ENCODE results near the gene KCTD2.

The KCTD2 gene

GRCh38 chr17:75077496-75078283 is 30.7 kb downstream of the KCTD2 start:
- TF ChIP-seq CTCF (conservative IDR thresholded peaks at IDR 0.05; ENCODE audit: control insufficient read depth, insufficient read depth, low read depth, low read length) = no peak
- no peak overlapping the region for H3K4me3 ChIP-seq (ENCODE audit: control insufficient read depth, low read depth, low read length)
- no peak for DNase-seq (ENCODE audit: low read depth)

GRCh38 chr17:75078284-75079022 is 31.4 kb downstream of the KCTD2 start:
- no peak overlapping the region for H3K4me3 ChIP-seq (ENCODE audit: control insufficient read depth, low read depth, low read length)
- TF ChIP-seq CTCF (conservative IDR thresholded peaks at IDR 0.05; ENCODE audit: control insufficient read depth, insufficient read depth, low read depth, low read length) = no peak
- peak; percentile 72 for DNase-seq (ENCODE audit: low read depth)

- no peak overlapping the region for H3K4me3 ChIP-seq (ENCODE audit: control insufficient read depth, low read depth, low read length)
- no peak for TF ChIP-seq CTCF (conservative IDR thresholded peaks at IDR 0.05; ENCODE audit: control insufficient read depth, insufficient read depth, low read depth, low read length)
- DNase-seq (ENCODE audit: low read depth) = no peak
Observed at GRCh38 chr17:75079023-75079373, 32.0 kb downstream of the KCTD2 start.

- H3K4me3 ChIP-seq (ENCODE audit: control insufficient read depth, low read depth, low read length) = no peak overlapping the region
- TF ChIP-seq CTCF (conservative IDR thresholded peaks at IDR 0.05; ENCODE audit: control insufficient read depth, insufficient read depth, low read depth, low read length) = no peak
- DNase-seq (ENCODE audit: low read depth) = no peak
Observed at GRCh38 chr17:75081611-75082540, 34.9 kb downstream of the KCTD2 start.

- no peak for TF ChIP-seq CTCF (conservative IDR thresholded peaks at IDR 0.05; ENCODE audit: control insufficient read depth, insufficient read depth, low read depth, low read length)
- DNase-seq (ENCODE audit: low read depth) = no peak
- H3K4me3 ChIP-seq (ENCODE audit: control insufficient read depth, low read depth, low read length) = no peak overlapping the region
Observed at GRCh38 chr17:75082683-75083082, 35.7 kb downstream of the KCTD2 start.

- H3K4me3 ChIP-seq (ENCODE audit: control insufficient read depth, low read depth, low read length) = no peak overlapping the region
- TF ChIP-seq CTCF (conservative IDR thresholded peaks at IDR 0.05; ENCODE audit: control insufficient read depth, insufficient read depth, low read depth, low read length) = no peak
- no peak for DNase-seq (ENCODE audit: low read depth)
Observed at GRCh38 chr17:75084039-75084660, 37.1 kb downstream of the KCTD2 start.
